Measurements from ENCODE around the gene ARHGEF28.

The ARHGEF28 gene

DNA sequence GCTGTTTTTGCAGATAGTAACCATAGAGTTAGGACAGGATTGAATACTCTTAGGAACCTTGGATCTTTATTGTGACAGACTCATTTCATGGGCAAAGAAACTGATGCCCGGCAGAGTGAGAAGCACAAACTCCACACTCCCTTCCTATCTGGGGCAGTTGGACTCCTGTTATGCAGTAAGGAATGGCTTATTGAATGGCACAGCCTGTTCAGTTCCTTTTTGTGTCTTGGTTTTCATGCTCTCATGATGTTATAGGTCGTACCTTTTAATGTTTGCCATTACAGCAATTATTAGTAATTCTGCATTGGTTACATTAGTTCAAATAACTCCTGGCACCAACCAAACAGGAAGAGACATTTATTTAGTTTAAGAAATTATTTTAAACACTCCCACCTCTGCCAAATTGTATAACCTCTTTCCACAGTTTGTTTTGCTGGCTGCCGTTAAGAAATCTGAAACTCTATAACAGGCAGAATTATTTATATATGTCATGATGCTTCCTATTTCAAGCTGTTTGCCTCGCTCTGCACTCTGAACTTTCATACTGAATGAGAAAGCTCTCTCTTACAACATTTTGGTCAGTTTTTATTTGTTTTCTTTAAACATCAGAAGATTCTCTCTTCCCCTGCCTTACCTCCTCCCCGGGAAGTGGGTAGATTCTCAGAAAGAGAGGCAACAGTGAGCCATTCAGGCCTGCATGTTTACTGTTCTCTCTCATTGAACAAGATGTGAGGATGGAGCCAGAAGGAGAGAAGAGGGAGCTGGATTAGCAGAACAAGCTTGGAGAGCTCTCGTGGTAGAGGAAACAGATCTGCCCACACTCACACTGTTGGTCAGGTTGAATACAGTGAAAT is 144.4 kb downstream of the ARHGEF28 start:
- H3K4me2 ChIP-seq (ENCODE audit: low read length) = peak overlapping the region; percentile 7
- H3K4me1 ChIP-seq (ENCODE audit: control insufficient read depth, insufficient read depth, low read length) = peaks cover 25% of the 10 kb centered on the region
- no peaks in the 10 kb centered on the region for H3K27me3 ChIP-seq (ENCODE audit: control insufficient read depth, insufficient read depth, low read length)
- H3K9me3 ChIP-seq (replicated peaks; ENCODE audit: low read length) = no peaks in the 10 kb centered on the region
- H3K36me3 ChIP-seq (ENCODE audit: insufficient read depth, low read length) = peaks cover 25% of the 10 kb centered on the region
- H3K9ac ChIP-seq (ENCODE audit: low read depth, low read length) = no peak overlapping the region
- no peak overlapping the region for H3K4me3 ChIP-seq (ENCODE audit: low read length)

GRCh38 chr5:73774924-73775323 is 148.9 kb downstream of the ARHGEF28 start:
- Histone ChIP-seq H3K4me2 (ENCODE audit: low read length) (no peak overlapping the region), H3K9ac (ENCODE audit: low read depth, low read length) (no peak overlapping the region), H3K27me3 (ENCODE audit: control insufficient read depth, insufficient read depth, low read length) (no peaks in the 10 kb centered on the region), H3K9me3 (replicated peaks; ENCODE audit: low read length) (no peaks in the 10 kb centered on the region), H3K36me3 (ENCODE audit: insufficient read depth, low read length) (peaks cover 28% of the 10 kb centered on the region), H3K4me3 (ENCODE audit: low read length) (no peak overlapping the region), H3K4me1 (ENCODE audit: control insufficient read depth, insufficient read depth, low read length) (peaks cover 21% of the 10 kb centered on the region)

GRCh38 chr5:73776405-73776804 is 150.4 kb downstream of the ARHGEF28 start:
- H3K4me3 ChIP-seq (ENCODE audit: low read length) = no peak overlapping the region
- peaks cover 42% of the 10 kb centered on the region for H3K36me3 ChIP-seq (ENCODE audit: insufficient read depth, low read length)
- no peak overlapping the region for H3K4me2 ChIP-seq (ENCODE audit: low read length)
- peaks cover 8% of the 10 kb centered on the region for H3K4me1 ChIP-seq (ENCODE audit: control insufficient read depth, insufficient read depth, low read length)
- no peak overlapping the region for H3K9ac ChIP-seq (ENCODE audit: low read depth, low read length)
- no peaks in the 10 kb centered on the region for H3K27me3 ChIP-seq (ENCODE audit: control insufficient read depth, insufficient read depth, low read length)
- no peaks in the 10 kb centered on the region for H3K9me3 ChIP-seq (replicated peaks; ENCODE audit: low read length)

GRCh38 chr5:73777192-73777591 is 151.2 kb downstream of the ARHGEF28 start:
- no peak overlapping the region for H3K4me2 ChIP-seq (ENCODE audit: low read length)
- no peaks in the 10 kb centered on the region for H3K27me3 ChIP-seq (ENCODE audit: control insufficient read depth, insufficient read depth, low read length)
- H3K9me3 ChIP-seq (replicated peaks; ENCODE audit: low read length) = no peaks in the 10 kb centered on the region
- no peak overlapping the region for H3K4me3 ChIP-seq (ENCODE audit: low read length)
- peaks cover 47% of the 10 kb centered on the region for H3K36me3 ChIP-seq (ENCODE audit: insufficient read depth, low read length)
- no peak overlapping the region for H3K9ac ChIP-seq (ENCODE audit: low read depth, low read length)
- no peaks in the 10 kb centered on the region for H3K4me1 ChIP-seq (ENCODE audit: control insufficient read depth, insufficient read depth, low read length)

DNA sequence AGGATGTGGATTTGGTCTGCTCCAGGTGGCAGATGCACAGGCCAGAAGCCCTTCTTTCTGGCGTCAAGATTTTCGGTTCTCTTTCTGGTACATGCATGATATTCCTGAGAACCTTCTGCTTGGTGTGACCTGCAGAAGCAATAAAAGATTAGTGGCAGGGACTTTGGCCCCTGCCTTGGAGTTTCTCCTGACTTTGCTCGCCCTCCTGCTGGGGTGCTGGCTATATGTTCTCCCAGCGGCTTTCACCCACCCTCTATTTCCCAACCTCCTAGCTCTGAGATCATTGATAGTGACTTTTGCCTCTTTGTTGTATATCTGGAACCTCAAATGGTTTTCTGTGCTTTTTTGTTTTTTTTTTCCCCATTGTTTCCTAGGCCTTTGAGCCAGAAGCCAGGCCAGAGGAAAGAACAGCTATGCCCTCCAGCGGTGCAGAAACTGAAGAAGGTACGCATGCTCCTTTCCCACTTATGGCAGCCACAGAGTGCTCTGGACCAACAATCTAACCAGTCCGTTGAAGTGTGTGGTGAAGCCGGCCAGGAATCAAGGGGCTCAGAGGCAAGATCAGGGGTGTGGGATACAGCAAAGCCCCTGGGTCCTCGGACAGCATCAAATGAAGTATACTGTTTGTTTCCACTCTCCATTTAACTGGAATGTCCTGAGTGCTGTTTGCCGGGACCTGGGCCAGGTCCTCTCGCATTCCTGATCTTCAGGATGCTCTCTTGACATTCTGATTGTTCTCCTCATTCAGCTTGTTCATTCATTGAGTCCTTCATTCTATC is 154.5 kb downstream of the ARHGEF28 start:
- H3K4me3 ChIP-seq (ENCODE audit: low read length) = no peak overlapping the region
- H3K4me1 ChIP-seq (ENCODE audit: control insufficient read depth, insufficient read depth, low read length) = peaks cover 3% of the 10 kb centered on the region
- H3K36me3 ChIP-seq (ENCODE audit: insufficient read depth, low read length) = peaks cover 48% of the 10 kb centered on the region
- no peaks in the 10 kb centered on the region for H3K9me3 ChIP-seq (replicated peaks; ENCODE audit: low read length)
- H3K9ac ChIP-seq (ENCODE audit: low read depth, low read length) = no peak overlapping the region
- no peak overlapping the region for H3K4me2 ChIP-seq (ENCODE audit: low read length)
- no peaks in the 10 kb centered on the region for H3K27me3 ChIP-seq (ENCODE audit: control insufficient read depth, insufficient read depth, low read length)

DNA sequence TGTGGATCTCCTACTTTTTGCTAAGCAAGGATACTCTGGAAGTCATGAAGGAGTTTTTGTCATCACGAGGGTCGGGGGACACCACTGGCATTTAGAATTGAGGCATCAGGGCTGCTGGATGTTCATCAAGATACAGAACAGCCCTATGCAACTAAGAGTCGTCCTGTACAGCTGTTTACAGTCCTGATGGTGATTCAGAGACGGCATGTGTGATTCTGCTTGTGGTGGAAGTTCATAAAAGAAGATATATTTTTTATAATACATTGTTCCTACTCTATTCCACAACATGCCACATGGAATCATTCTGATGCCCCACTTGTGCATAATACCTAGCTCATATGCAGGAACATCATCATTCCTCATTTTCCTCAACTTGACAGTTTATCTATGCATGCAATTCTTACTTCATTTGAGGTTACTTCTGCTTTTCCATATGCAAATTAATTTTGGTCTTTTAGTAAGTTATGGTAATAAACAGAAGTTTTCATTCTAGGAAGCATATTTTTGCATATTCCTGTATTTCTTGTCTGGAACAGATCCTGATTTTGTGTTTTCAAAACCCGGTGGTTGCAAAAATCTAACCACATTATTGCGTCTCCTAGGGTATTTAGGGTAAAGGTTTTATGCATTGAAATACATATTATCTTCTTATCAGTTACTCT is 155.2 kb downstream of the ARHGEF28 start:
- Histone ChIP-seq H3K9ac (ENCODE audit: low read depth, low read length) (no peak overlapping the region), H3K4me2 (ENCODE audit: low read length) (no peak overlapping the region), H3K27me3 (ENCODE audit: control insufficient read depth, insufficient read depth, low read length) (no peaks in the 10 kb centered on the region), H3K9me3 (replicated peaks; ENCODE audit: low read length) (no peaks in the 10 kb centered on the region), H3K4me3 (ENCODE audit: low read length) (no peak overlapping the region), H3K36me3 (ENCODE audit: insufficient read depth, low read length) (peaks cover 55% of the 10 kb centered on the region), H3K4me1 (ENCODE audit: control insufficient read depth, insufficient read depth, low read length) (peaks cover 3% of the 10 kb centered on the region)

- Histone ChIP-seq H3K4me2 (ENCODE audit: low read length) (no peak overlapping the region), H3K9ac (ENCODE audit: low read depth, low read length) (no peak overlapping the region), H3K4me1 (ENCODE audit: control insufficient read depth, insufficient read depth, low read length) (peaks cover 3% of the 10 kb centered on the region), H3K9me3 (replicated peaks; ENCODE audit: low read length) (no peaks in the 10 kb centered on the region), H3K36me3 (ENCODE audit: insufficient read depth, low read length) (peaks cover 60% of the 10 kb centered on the region), H3K27me3 (ENCODE audit: control insufficient read depth, insufficient read depth, low read length) (no peaks in the 10 kb centered on the region), H3K4me3 (ENCODE audit: low read length) (no peak overlapping the region)
Observed at GRCh38 chr5:73783828-73784227, 157.8 kb downstream of the ARHGEF28 start.

GRCh38 chr5:73786043-73786831 is 160.2 kb downstream of the ARHGEF28 start:
- Histone ChIP-seq H3K36me3 (ENCODE audit: insufficient read depth, low read length) (peaks cover 47% of the 10 kb centered on the region), H3K4me1 (ENCODE audit: control insufficient read depth, insufficient read depth, low read length) (peaks cover 3% of the 10 kb centered on the region), H3K4me3 (ENCODE audit: low read length) (no peak overlapping the region), H3K4me2 (ENCODE audit: low read length) (no peak overlapping the region), H3K9ac (ENCODE audit: low read depth, low read length) (no peak overlapping the region), H3K9me3 (replicated peaks; ENCODE audit: low read length) (no peaks in the 10 kb centered on the region), H3K27me3 (ENCODE audit: control insufficient read depth, insufficient read depth, low read length) (no peaks in the 10 kb centered on the region)

- H3K9ac ChIP-seq (ENCODE audit: low read depth, low read length) = no peak overlapping the region
- no peak overlapping the region for H3K4me2 ChIP-seq (ENCODE audit: low read length)
- no peak overlapping the region for H3K4me3 ChIP-seq (ENCODE audit: low read length)
- peaks cover 36% of the 10 kb centered on the region for H3K36me3 ChIP-seq (ENCODE audit: insufficient read depth, low read length)
- H3K4me1 ChIP-seq (ENCODE audit: control insufficient read depth, insufficient read depth, low read length) = peaks cover 3% of the 10 kb centered on the region
- H3K27me3 ChIP-seq (ENCODE audit: control insufficient read depth, insufficient read depth, low read length) = no peaks in the 10 kb centered on the region
- no peaks in the 10 kb centered on the region for H3K9me3 ChIP-seq (replicated peaks; ENCODE audit: low read length)
Observed at GRCh38 chr5:73789851-73790281, 163.9 kb downstream of the ARHGEF28 start.

GRCh38 chr5:73791389-73791788 is 165.4 kb downstream of the ARHGEF28 start:
- H3K36me3 ChIP-seq (ENCODE audit: insufficient read depth, low read length) = peaks cover 38% of the 10 kb centered on the region

More at GRCh38 chr5:73791389-73791788, 165.4 kb downstream of the ARHGEF28 start:
- Histone ChIP-seq H3K9ac (ENCODE audit: low read depth, low read length) (no peak overlapping the region), H3K4me1 (ENCODE audit: control insufficient read depth, insufficient read depth, low read length) (peaks cover 14% of the 10 kb centered on the region), H3K9me3 (replicated peaks; ENCODE audit: low read length) (no peaks in the 10 kb centered on the region), H3K4me3 (ENCODE audit: low read length) (no peak overlapping the region), H3K27me3 (ENCODE audit: control insufficient read depth, insufficient read depth, low read length) (no peaks in the 10 kb centered on the region), H3K4me2 (ENCODE audit: low read length) (no peak overlapping the region)
